Cardiac septum (tissue), 1 donor: ENCODE measurements around the gene SYT9. TPM values are rescaled to one million over a fixed set of nuclear protein-coding genes. Genes with fewer than 3 reads are reported as not detected.
A peak's percentile ranks its signal among the peaks of the same experiment; 100 is the strongest.

Experiments
- DNase-seq: peaks from one replicate; pipeline ENCODE4 v3.0.0-alpha.2; 2020; ENCODE audit warnings: low spot score
- intact Hi-C: fragments of 100-400 bp; cut with DNase I; formaldehyde crosslinking; loops from one replicate; pipeline ENCODE4 v1.14.0; 2022
- total RNA-seq: library from RNA; stranded (reverse); fragmentation: NEBNext Ultra II Directional; extraction: Animal tissue kit (Norgen Biotek cat#: 25700); gene quantifications from one replicate; pipeline ENCODE4 v1.2.1, GENCODE V29; 2021
- donor health status: DM: no; HTN: no; CAD: no.

SYT9 gene
- total RNA-seq, 1 donor from 2014 or later = 0.92 TPM

GRCh38 chr11:7489376-7489775 is 237.7 kb downstream of the SYT9 start:
- no peak for DNase-seq
- intact Hi-C loops = no loop called here

- DNase-seq = no peak
- intact Hi-C loops = no loop called here
Observed at GRCh38 chr11:7490054-7490453, 238.3 kb downstream of the SYT9 start.

GRCh38 chr11:7490535-7490934 is 238.8 kb downstream of the SYT9 start:
- no peak for DNase-seq
- intact Hi-C loops = no loop called here

- DNase-seq = no peak
- intact Hi-C loops = no loop called here
Observed at GRCh38 chr11:7492253-7492652, 240.5 kb downstream of the SYT9 start.

- DNase-seq = no peak
- intact Hi-C loops = no loop called here
Observed at GRCh38 chr11:7493670-7494069, 242.0 kb downstream of the SYT9 start.

GRCh38 chr11:7494086-7494745 is 242.5 kb downstream of the SYT9 start:
- intact Hi-C loops = no loop called here
- DNase-seq = no peak

GRCh38 chr11:7495882-7496551 is 244.3 kb downstream of the SYT9 start:
- DNase-seq = no peak
- intact Hi-C loops = no loop called here

GRCh38 chr11:7498193-7498592 is 246.5 kb downstream of the SYT9 start:
- intact Hi-C loops = no loop called here
- DNase-seq = no peak

GRCh38 chr11:7499081-7499480 is 247.4 kb downstream of the SYT9 start:
- intact Hi-C loops = no loop called here
- DNase-seq = no peak

- intact Hi-C loops = no loop called here
- DNase-seq = no peak
Observed at GRCh38 chr11:7500251-7500650, 248.5 kb downstream of the SYT9 start.

- intact Hi-C loops = no loop called here
Observed at GRCh38 chr11:7501251-7501650, 249.5 kb downstream of the SYT9 start.

GRCh38 chr11:7501894-7502293 is 250.2 kb downstream of the SYT9 start:
- intact Hi-C loops = no loop called here
- DNase-seq = no peak

More at GRCh38 chr11:7501251-7501650, 249.5 kb downstream of the SYT9 start:
- DNase-seq = no peak

- intact Hi-C loops = no loop called here
Observed at GRCh38 chr11:7506243-7506642, 254.5 kb downstream of the SYT9 start.

GRCh38 chr11:7508087-7508486 is 256.4 kb downstream of the SYT9 start:
- intact Hi-C loops = no loop called here
- no peak for DNase-seq

More at GRCh38 chr11:7506243-7506642, 254.5 kb downstream of the SYT9 start:
- DNase-seq = no peak

GRCh38 chr11:7509966-7510365 is 258.3 kb downstream of the SYT9 start:
- intact Hi-C loops = loop anchor here (5.0 kb wide), 3 partner anchors 37 to 147 kb away; no protein-coding TSS in a partner anchor

GRCh38 chr11:7511401-7511800 is 259.7 kb downstream of the SYT9 start:
- intact Hi-C loops = loop anchor here (5.0 kb wide), 3 partner anchors 36 to 146 kb away; no protein-coding TSS in a partner anchor
- DNase-seq = no peak

More at GRCh38 chr11:7509966-7510365, 258.3 kb downstream of the SYT9 start:
- DNase-seq = no peak

- intact Hi-C loops = loop anchor here (2.0 to 5.0 kb wide), 4 partner anchors 35 to 145 kb away; no protein-coding TSS in a partner anchor
- DNase-seq = peak; percentile 88
Observed at GRCh38 chr11:7512525-7513233, 261.0 kb downstream of the SYT9 start.

GRCh38 chr11:7513234-7514098 is 261.8 kb downstream of the SYT9 start, which contains the start of gene PPFIBP2:
PPFIBP2 (plus strand) TSS chr11:7513999; CDS start chr11:7549476, 35,477 bp downstream.
- intact Hi-C loops = loop anchor here (2.0 to 5.0 kb wide), 4 partner anchors 34 to 144 kb away; no protein-coding TSS in a partner anchor
- DNase-seq = peak; percentile 95

- no peak for DNase-seq
- intact Hi-C loops = loop anchor here (5.0 kb wide), 3 partner anchors 33 to 143 kb away; no protein-coding TSS in a partner anchor
Observed at GRCh38 chr11:7514099-7514591, 262.4 kb downstream of the SYT9 start.
